GM19438 (cell line): ENCODE measurements around the gene CCDC157.

Experiments used
- ATAC-seq: cut with Tn5 transposase; IDR thresholded peaks from one replicate; pipeline ENCODE4 v1.9.1; 2021; ENCODE audit warnings: low read depth; ENCODE audit not compliant: unreplicated experiment

CCDC157 gene

GRCh38 chr22:30411780-30412179 lies 55.0 kb downstream of the CCDC157 start:
- no peak for ATAC-seq

DNA sequence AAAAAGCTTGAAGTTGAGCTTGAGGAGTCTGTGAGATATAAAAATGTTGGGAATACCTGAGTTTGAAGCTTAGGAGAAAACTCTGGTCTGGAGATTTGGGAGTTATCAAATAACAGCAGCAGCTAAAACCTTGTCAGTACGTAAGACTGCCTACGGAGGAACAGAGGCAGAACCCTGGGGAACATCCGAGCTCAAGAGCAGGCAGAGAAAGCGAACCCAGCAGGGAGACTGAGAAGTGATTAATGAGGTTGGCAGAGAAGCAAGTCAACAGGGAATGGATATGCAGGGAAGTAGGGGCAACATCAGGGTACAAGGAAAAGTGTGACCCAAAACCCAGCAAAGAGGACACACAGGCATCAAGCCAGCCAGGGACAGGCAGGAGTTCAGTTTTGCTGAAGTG lies 56.2 kb downstream of the CCDC157 start:
- no peak for ATAC-seq

GRCh38 chr22:30413745-30414524 lies 57.1 kb downstream of the CCDC157 start:
- ATAC-seq, result no peak

- ATAC-seq, result no peak
Observed at GRCh38 chr22:30414525-30415047, 57.8 kb downstream of the CCDC157 start.

DNA sequence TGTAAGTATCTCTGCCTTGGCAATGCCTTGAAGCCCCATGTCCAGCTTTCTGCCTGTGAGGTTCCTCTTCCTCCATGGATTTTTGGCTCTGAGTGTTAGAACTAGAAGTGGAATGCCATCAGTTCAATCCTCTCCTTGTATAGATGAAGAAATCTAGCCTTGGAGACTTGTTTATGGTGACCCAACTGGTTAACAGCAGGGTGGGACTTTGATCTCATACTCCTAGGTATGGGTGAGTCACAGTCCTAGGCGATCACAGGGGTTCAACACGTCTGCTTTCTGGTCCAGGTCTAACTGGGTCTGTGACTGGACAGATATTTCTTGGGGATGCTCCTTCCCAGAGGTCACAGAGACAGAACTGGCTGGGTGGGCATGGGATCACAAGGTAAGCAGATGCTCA lies 59.6 kb downstream of the CCDC157 start:
- no peak for ATAC-seq

DNA sequence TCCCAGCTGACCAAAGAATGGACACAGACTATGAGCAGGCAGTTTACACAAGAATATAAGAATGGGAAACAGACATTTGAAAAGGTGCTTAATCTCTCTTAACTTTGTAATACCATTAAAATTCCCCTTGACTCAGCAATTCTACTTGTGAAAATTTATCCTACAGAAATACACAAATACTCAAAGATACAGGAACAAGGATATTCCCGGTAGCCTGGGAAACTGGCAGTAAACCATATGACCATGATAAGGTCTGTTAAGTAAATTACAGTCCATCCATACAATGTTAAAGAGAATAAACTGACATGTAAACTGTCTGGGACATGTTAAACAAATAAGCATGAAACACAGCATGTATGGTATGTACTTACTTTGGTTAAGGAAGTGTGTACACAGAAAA lies 60.0 kb downstream of the CCDC157 start:
- no peak for ATAC-seq

DNA sequence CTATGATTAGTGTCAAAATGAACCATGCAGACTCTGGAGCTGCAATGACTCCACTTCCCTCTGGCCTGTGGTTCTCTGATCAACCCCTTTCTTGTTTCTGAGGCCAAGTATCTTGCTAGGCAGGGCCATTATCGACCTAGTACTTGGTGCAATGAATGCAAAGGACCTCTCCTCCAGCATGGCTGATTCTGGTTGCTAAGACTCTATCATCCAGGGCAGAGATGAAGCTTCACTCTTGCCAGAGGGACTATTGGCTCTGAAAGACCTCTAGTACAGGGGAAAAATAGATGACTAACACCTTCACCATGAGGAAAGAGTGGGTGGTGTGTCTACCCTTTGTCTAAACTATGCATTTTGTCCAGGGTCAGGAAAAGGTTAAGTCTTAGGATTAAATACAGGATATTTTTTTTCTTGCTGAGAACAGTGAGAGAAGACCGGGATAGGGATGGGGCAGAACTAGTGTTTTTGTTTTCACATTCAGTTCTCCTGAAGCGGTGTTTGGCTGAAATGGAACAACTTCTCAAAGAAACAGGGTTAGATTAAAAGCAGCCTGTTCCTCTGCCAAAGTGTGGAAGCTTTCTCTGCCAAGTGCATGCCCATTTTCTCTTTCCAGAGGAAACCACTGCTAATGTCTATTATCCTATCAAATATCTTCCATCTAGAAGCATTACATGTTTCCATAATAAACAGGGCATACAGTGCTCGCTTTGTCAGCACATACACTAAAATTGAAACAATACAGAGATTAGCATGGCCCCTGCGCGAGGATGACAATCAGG lies 63.7 kb downstream of the CCDC157 start:
- ATAC-seq, result no peak

DNA sequence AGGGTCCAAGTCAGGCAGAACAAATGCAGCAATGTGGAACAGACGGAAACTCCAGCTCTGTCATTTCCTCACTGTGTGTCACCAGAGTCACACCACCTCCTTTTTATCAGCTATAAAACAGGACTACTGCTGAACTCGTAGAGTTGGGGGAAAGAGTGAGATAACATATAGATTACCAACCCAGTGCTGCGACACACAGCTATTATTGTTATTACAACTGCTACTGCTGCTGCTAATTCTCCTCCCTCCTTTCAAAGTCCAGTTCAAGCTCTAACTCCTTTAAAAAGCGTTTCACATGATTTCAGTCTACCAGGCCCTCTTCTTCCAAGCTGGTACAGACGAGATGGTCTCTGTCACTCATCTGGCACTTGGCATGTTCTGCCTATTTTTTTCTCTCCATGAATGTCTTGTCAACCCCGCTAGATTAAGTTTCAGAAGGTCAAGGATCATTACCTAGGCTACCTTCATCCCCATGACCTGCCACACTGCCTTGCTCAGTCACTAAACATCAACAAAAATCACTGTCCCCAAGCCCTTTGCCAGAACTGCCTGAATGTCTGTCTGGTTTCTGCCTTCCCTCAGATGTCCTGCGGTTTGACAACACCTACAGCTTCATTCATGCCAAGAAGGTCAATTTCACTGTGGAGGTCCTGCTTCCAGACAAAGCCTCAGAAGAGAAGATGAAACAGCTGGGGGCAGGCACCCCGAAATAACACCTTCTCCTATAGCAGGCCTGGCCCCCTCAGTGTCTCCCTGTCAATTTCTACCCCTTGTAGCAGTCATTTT lies 65.1 kb downstream of the CCDC157 start:
- ATAC-seq, result no peak

DNA sequence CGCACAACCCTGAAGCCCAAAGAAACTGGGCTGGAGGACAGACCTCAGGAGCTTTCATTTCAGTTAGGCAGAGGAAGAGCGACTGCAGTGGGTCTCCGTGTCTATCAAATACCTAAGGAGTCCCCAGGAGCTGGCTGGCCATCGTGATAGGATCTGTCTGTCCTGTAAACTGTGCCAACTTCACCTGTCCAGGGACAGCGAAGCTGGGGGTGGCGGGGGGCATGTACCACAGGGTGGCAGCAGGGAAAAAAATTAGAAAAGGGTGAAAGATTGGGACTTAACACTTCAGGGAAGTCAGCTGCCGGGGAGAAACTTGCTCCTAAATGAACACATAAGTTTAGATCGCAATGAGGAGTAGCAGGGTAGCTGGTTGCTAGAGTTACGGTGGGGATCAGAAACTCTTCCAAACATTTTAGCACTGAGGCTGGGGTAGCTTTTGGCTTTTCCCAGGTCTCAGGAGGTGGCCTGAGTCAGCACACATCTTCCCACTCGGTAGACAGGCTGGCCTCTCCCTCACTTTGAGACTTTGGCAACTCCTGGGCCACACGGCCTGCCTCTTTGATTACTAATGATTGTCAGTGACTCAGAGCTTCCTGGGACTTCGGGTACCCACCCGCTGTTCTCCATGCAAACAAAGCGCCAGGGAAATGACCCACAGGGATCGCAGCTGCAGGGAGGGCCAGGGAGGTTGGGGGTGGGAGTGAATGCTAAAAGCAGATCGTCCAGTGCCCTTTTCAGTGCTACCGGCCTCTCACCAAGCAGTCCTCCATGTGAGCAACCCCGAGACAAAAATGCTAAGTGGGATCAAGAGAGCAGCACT lies 65.9 kb downstream of the CCDC157 start:
- ATAC-seq, result no peak

- peak; percentile 22 for ATAC-seq
Observed at GRCh38 chr22:30423301-30423958, 66.6 kb downstream of the CCDC157 start.

DNA sequence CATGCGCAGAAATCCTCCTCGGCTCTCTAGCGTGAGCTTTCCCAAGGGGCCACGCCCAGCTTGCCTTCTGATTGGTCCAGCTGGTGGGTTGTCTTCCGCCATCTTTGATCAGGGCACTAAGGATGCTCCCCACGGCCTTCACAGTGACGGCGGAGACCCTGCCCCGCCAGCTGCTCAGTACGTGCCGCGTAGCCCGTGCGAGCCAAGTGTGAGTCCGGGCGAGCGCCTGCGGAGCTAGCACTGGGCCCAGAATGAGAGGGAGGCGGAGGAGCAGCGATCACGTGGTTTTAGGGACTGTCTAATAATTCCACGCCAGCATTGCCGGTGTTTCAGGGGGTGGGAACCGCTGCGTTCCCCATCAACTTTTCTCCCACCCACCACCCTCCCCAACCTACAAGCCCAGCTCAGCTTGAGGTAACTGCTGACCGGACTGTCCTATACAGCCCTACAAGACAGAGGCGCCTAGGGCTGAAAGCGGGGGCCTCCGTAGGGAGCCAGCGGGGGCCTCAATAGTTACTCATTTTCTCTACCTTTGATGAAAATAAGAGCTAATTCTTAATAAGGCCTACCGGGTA lies 67.2 kb downstream of the CCDC157 start:
- ATAC-seq, result peak; percentile 75

GRCh38 chr22:30424534-30425326 lies 67.9 kb downstream of the CCDC157 start:
- ATAC-seq, result no peak

DNA sequence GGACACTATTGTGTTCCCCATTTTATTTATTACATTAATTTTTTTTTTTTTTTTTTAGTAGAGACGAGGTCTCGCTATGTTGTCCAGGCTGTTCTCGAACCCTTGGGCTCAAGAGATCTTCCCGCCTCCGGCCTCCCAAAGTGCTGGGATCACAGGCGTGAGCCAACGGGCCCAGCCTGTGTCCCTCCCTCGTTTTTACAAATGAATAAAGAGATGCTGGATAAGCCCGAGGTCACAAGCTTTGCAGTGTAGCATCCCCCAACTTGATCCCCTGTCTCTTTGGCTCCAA lies 68.5 kb downstream of the CCDC157 start:
- ATAC-seq, result no peak

GRCh38 chr22:30425616-30426387 lies 69.0 kb downstream of the CCDC157 start, which contains the start of gene MTFP1:
Gene MTFP1, plus strand, starts transcription at chr22:30425768. Its CDS starts 112 bp downstream, at chr22:30425880.
- no peak for ATAC-seq
